Trophoblast cell (in vitro differentiated cells and primary cell): Measurements from ENCODE around the gene RFPL3.

ENCODE experiments used
- DNase-seq, 2 donors: peaks; one replicate each; pipeline ENCODE4 v3.0.0-alpha.2; 2016
- H2AFZ ChIP-seq: 2 replicates; pipeline ENCODE4 v1.6.1; 2013; ENCODE audit warnings: low read length, moderate library complexity, mild to moderate bottlenecking; ENCODE audit not compliant: insufficient read depth, poor library complexity
- H2AK5ac ChIP-seq: 2 replicates; pipeline ENCODE4 v1.6.1; 2013; ENCODE audit warnings: mild to moderate bottlenecking, low read length
- H2BK120ac ChIP-seq: 2 replicates; pipeline ENCODE4 v1.6.1; 2013; ENCODE audit warnings: low read length, mild to moderate bottlenecking, moderate library complexity; ENCODE audit not compliant: insufficient read depth, poor library complexity
- H2BK12ac ChIP-seq: 2 replicates; pipeline ENCODE4 v1.6.1; 2013; ENCODE audit warnings: mild to moderate bottlenecking, low read length, moderate library complexity
- H2BK5ac ChIP-seq: 2 replicates; pipeline ENCODE4 v1.6.1; 2013; ENCODE audit warnings: low read length, low read depth, moderate library complexity, mild to moderate bottlenecking; ENCODE audit not compliant: poor library complexity
- H3K14ac ChIP-seq: 2 replicates; pipeline ENCODE4 v1.6.1; 2013; ENCODE audit warnings: mild to moderate bottlenecking, low read length
- H3K18ac ChIP-seq: 2 replicates; pipeline ENCODE4 v1.6.1; 2013; ENCODE audit warnings: mild to moderate bottlenecking, low read length
- H3K23ac ChIP-seq: 2 replicates; pipeline ENCODE4 v1.6.1; 2013; ENCODE audit warnings: low read length
- H3K27ac ChIP-seq: 2 replicates; pipeline ENCODE4 v1.5.1; 2013; ENCODE audit warnings: low read depth, mild to moderate bottlenecking, inconsistent platforms, low read length, moderate library complexity
- H3K27me3 ChIP-seq: 2 replicates; pipeline ENCODE4 v1.6.1; 2013; ENCODE audit warnings: inconsistent platforms, mild to moderate bottlenecking, low read length, moderate library complexity; ENCODE audit not compliant: insufficient read depth
- H3K36me3 ChIP-seq, 2 experiments: 1 replicate in 1 of 2; 2 replicates in 1 of 2; pipeline ENCODE4 v1.6.1; 2013; ENCODE audit warnings: low read length in 2 of 2, mild to moderate bottlenecking in 2 of 2, moderate library complexity in 1 of 2; ENCODE audit not compliant: insufficient read depth in 2 of 2, control insufficient read depth in 1 of 2
- H3K4ac ChIP-seq: 2 replicates; pipeline ENCODE4 v1.6.1; 2013; ENCODE audit warnings: low read depth, mild to moderate bottlenecking, low read length, moderate library complexity
- H3K4me1 ChIP-seq, 2 experiments: 1 replicate in 1 of 2; 2 replicates in 1 of 2; pipeline ENCODE4 v1.6.1; 2013; ENCODE audit warnings: low read length in 2 of 2, mild to moderate bottlenecking in 2 of 2, moderate library complexity in 1 of 2; ENCODE audit not compliant: insufficient read depth in 2 of 2, control insufficient read depth in 1 of 2
- H3K4me2 ChIP-seq: 2 replicates; pipeline ENCODE4 v1.6.1; 2013; ENCODE audit warnings: inconsistent platforms, mild to moderate bottlenecking, low read length, moderate library complexity
- H3K4me3 ChIP-seq: 2 replicates; pipeline ENCODE4 v1.5.1; 2013; ENCODE audit warnings: mild to moderate bottlenecking, low read depth, low read length, inconsistent platforms
- H3K79me1 ChIP-seq: one replicate; pipeline ENCODE4 v1.6.1; 2013; ENCODE audit warnings: low read length
- H3K79me2 ChIP-seq: 2 replicates; pipeline ENCODE4 v1.6.1; 2013; ENCODE audit warnings: low read length, mild to moderate bottlenecking; ENCODE audit not compliant: control insufficient read depth, insufficient read depth, poor library complexity
- H3K9ac ChIP-seq: 2 replicates; pipeline ENCODE4 v1.6.1; 2013; ENCODE audit warnings: mild to moderate bottlenecking, low read length
- H3K9me3 ChIP-seq: 2 replicates; pipeline ENCODE4 v1.6.1; 2013; ENCODE audit warnings: low read depth, mild to moderate bottlenecking, control low read depth, inconsistent platforms, low read length; ENCODE audit not compliant: insufficient read depth
- H4K12ac ChIP-seq: 2 replicates; pipeline ENCODE4 v1.6.1; 2013; ENCODE audit warnings: low read depth, mild to moderate bottlenecking, low read length, moderate library complexity
- H4K8ac ChIP-seq: 2 replicates; pipeline ENCODE4 v1.6.1; 2013; ENCODE audit warnings: low read depth, mild to moderate bottlenecking, low read length, moderate library complexity
- H4K91ac ChIP-seq: one replicate; pipeline ENCODE4 v1.6.1; 2013; ENCODE audit warnings: low read depth, mild to moderate bottlenecking, low read length, moderate library complexity
- WGBS: extraction: QIAGEN DNeasy Blood & Tissue Kit; methylation state at CpG from one replicate; pipeline ENCODE4 v1.1.7; 2013; ENCODE audit warnings: missing lambda C conversion rate; ENCODE audit not compliant: insufficient read length, insufficient coverage; ENCODE audit errors: extremely low coverage; 5-methylcytosine and 5-hydroxymethylcytosine counted together

The RFPL3 gene

DNA sequence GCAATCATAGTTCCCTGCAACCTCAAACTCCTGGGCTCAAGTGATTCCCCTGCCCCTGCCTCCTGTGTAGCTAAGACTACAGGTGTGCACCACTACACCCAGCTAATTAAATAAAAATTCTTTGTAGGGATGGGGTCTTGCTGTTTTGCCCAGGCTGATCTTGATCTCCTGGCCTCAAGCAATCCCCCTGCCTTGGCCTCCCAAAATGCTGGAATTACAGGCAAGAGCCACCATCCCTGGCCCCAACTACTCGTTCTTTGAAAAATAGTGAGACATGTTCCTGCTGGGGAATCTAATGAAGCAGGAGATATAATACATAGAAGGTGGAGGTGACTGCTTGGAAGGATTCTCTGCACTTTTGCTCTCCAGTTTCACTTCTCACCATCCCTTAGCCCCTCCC lies 40.1 kb upstream of the RFPL3 start:
- H3K9me3 ChIP-seq, result no peaks in the 10 kb centered on the region
- H3K23ac ChIP-seq, result no peak overlapping the region
- no peak overlapping the region for H3K4me2 ChIP-seq
- H3K9ac ChIP-seq, result no peak overlapping the region
- no peak overlapping the region for H2AK5ac ChIP-seq
- H3K36me3 ChIP-seq, result no peaks in the 10 kb centered on the region
- no peak overlapping the region for H4K8ac ChIP-seq
- no peak overlapping the region for H2BK120ac ChIP-seq
- no peak overlapping the region for H3K18ac ChIP-seq
- H3K4me3 ChIP-seq, result no peak overlapping the region
- H2AFZ ChIP-seq, result no peak overlapping the region
- no CpG with 5 or more reads among the region's 1 CpG for WGBS
- no peak overlapping the region for H2BK12ac ChIP-seq
- no peaks in the 10 kb centered on the region for H3K79me2 ChIP-seq
- no peak overlapping the region for H3K27ac ChIP-seq
- H3K79me1 ChIP-seq, result no peaks in the 10 kb centered on the region
- no peak for DNase-seq
- H3K27me3 ChIP-seq, result no peaks in the 10 kb centered on the region
- no peak overlapping the region for H3K14ac ChIP-seq
- H3K4me1 ChIP-seq, result no peaks in the 10 kb centered on the region
- H3K4ac ChIP-seq, result no peak overlapping the region
- H4K91ac ChIP-seq, result no peak overlapping the region
- H2BK5ac ChIP-seq, result no peak overlapping the region
- H4K12ac ChIP-seq, result no peak overlapping the region

DNA sequence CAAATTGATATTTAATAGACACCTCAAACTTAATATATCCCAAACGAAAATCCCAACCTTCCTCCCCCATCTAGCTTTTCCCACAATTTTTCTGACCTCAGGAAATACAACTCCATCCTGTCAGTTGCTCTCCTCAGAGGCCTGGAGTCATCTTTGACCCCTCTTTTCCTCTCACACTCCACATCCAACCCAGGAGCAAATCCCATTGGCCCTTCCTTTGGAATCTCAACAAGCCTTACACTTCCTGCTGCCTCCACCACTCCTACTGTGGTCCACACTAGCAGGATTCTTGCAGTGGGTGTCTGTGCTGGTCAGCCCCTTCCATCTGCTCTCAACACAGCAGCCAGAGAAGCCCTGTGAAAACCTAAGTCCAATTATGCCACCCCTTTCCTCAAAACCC lies 39.3 kb upstream of the RFPL3 start:
- H3K79me2 ChIP-seq, result no peaks in the 10 kb centered on the region
- H2BK5ac ChIP-seq, result no peak overlapping the region
- 100% methylated on average over 1 of the region's 1 CpG for WGBS
- no peak overlapping the region for H3K18ac ChIP-seq
- H2BK12ac ChIP-seq, result no peak overlapping the region
- H3K4me2 ChIP-seq, result no peak overlapping the region
- no peak overlapping the region for H3K23ac ChIP-seq
- H4K8ac ChIP-seq, result no peak overlapping the region
- H3K9ac ChIP-seq, result no peak overlapping the region
- no peaks in the 10 kb centered on the region for H3K79me1 ChIP-seq
- DNase-seq, result no peak
- no peak overlapping the region for H4K12ac ChIP-seq
- H3K4me1 ChIP-seq, result no peaks in the 10 kb centered on the region
- H2AK5ac ChIP-seq, result no peak overlapping the region
- H3K9me3 ChIP-seq, result no peaks in the 10 kb centered on the region
- no peak overlapping the region for H3K4ac ChIP-seq
- no peak overlapping the region for H3K4me3 ChIP-seq
- H2BK120ac ChIP-seq, result no peak overlapping the region
- H3K14ac ChIP-seq, result no peak overlapping the region
- H3K27ac ChIP-seq, result no peak overlapping the region
- no peaks in the 10 kb centered on the region for H3K27me3 ChIP-seq
- no peaks in the 10 kb centered on the region for H3K36me3 ChIP-seq
- H2AFZ ChIP-seq, result no peak overlapping the region
- no peak overlapping the region for H4K91ac ChIP-seq

DNA sequence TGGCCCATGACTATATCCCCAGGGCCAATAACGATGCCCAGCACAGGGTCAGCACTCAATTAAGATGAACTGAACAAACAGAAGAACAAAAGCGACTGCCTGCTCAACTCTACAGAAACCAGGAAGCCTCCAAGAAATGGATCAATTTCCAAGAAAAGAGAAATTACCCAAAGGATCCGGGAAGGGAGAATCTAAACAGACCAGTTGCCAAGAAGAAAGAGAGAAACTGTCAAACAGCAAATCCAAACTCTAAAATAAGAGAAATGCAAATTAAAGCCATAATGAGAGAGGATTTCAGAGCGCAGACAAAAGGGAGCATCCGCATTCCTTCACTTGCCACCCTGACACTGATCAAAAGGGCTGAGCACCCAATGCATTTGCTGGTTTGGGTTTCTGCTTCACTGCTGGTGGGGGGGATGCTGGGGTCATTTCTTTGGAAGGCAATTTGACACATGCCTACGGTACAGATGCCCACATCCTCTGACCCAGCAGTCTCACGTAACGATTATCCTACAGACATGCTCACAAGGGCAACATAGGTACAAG lies 37.7 kb upstream of the RFPL3 start:
- H3K27ac ChIP-seq, result no peak overlapping the region
- WGBS, result no CpG with 5 or more reads among the region's 8 CpGs
- H4K91ac ChIP-seq, result no peak overlapping the region
- no peak overlapping the region for H4K12ac ChIP-seq
- H3K18ac ChIP-seq, result no peak overlapping the region
- H2BK12ac ChIP-seq, result no peak overlapping the region
- H3K9me3 ChIP-seq, result no peaks in the 10 kb centered on the region
- H2BK120ac ChIP-seq, result no peak overlapping the region
- no peaks in the 10 kb centered on the region for H3K4me1 ChIP-seq
- no peak overlapping the region for H2BK5ac ChIP-seq
- no peak overlapping the region for H3K4me3 ChIP-seq
- H3K4ac ChIP-seq, result no peak overlapping the region
- H3K79me1 ChIP-seq, result no peaks in the 10 kb centered on the region
- no peaks in the 10 kb centered on the region for H3K79me2 ChIP-seq
- H2AFZ ChIP-seq, result no peak overlapping the region
- H2AK5ac ChIP-seq, result no peak overlapping the region
- no peak overlapping the region for H3K9ac ChIP-seq
- no peak overlapping the region for H3K23ac ChIP-seq
- H4K8ac ChIP-seq, result no peak overlapping the region
- no peak overlapping the region for H3K4me2 ChIP-seq
- no peaks in the 10 kb centered on the region for H3K27me3 ChIP-seq
- no peak overlapping the region for H3K14ac ChIP-seq
- no peak for DNase-seq
- H3K36me3 ChIP-seq, result no peaks in the 10 kb centered on the region

GRCh38 chr22:32322986-32323385 lies 34.7 kb upstream of the RFPL3 start:
- H3K4me2 ChIP-seq, result no peak overlapping the region
- no peak for DNase-seq
- no peak overlapping the region for H2BK12ac ChIP-seq
- no peak overlapping the region for H2AK5ac ChIP-seq
- no peaks in the 10 kb centered on the region for H3K79me2 ChIP-seq
- H3K36me3 ChIP-seq, result no peaks in the 10 kb centered on the region
- no peak overlapping the region for H2BK5ac ChIP-seq
- no peak overlapping the region for H3K23ac ChIP-seq
- H3K4ac ChIP-seq, result no peak overlapping the region
- no peak overlapping the region for H3K9ac ChIP-seq
- no peaks in the 10 kb centered on the region for H3K79me1 ChIP-seq
- no peaks in the 10 kb centered on the region for H3K4me1 ChIP-seq
- no peak overlapping the region for H3K27ac ChIP-seq
- no peak overlapping the region for H3K18ac ChIP-seq
- no peak overlapping the region for H4K91ac ChIP-seq
- H4K8ac ChIP-seq, result no peak overlapping the region
- H4K12ac ChIP-seq, result no peak overlapping the region
- H3K4me3 ChIP-seq, result no peak overlapping the region
- H3K14ac ChIP-seq, result no peak overlapping the region
- no peak overlapping the region for H2BK120ac ChIP-seq
- no peaks in the 10 kb centered on the region for H3K27me3 ChIP-seq
- H2AFZ ChIP-seq, result no peak overlapping the region
- no CpG with 5 or more reads among the region's 6 CpGs for WGBS
- H3K9me3 ChIP-seq, result no peaks in the 10 kb centered on the region
